ENCODE measurements around the gene PAK4.

The PAK4 gene

GRCh38 chr19:39181500-39182173 lies 56.1 kb downstream of the PAK4 start:
- DNase-seq: no peak

GRCh38 chr19:39182174-39182505 lies 56.6 kb downstream of the PAK4 start:
- no peak for DNase-seq

GRCh38 chr19:39183104-39183503 lies 57.5 kb downstream of the PAK4 start:
- DNase-seq: no peak

DNA sequence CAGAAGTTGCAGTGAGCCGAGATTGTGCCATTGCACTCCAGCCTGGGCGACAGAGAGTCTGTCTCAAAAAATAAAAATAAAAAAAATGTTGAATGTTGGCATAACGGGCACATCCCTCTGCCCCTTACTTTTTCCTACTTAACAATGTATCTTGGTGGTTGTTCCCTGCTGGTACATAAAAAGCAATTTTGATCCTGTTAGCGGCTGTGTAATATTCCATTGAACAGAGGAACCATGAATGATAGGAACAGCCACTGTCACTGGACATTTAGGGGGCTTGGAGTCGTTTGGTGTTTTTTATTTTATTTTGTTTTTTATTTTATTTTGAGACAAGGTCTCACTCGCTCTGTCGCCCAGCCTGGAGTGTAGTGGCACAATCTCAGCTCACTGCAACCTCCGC lies 60.8 kb downstream of the PAK4 start:
- DNase-seq: no peak

DNA sequence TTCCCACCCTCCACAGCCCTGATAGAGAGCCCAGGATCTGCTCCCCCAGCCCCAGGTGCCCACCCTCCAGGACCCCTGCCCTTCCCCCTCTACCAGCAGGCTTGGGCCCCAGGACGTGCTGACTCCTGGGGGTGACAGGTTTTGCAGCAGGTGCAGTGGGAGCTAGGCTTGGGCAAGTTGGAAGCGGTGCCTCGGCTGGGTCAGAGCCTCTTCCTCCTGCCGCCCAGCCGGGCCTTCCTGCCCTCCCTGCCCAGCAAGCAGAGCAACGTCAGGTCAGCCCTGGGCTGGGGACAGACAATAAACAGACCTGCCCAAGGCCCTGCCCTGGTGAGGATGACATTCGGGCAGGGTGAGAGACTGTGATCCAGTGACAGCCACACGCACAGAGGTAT lies 62.0 kb downstream of the PAK4 start:
- no peak for DNase-seq

DNA sequence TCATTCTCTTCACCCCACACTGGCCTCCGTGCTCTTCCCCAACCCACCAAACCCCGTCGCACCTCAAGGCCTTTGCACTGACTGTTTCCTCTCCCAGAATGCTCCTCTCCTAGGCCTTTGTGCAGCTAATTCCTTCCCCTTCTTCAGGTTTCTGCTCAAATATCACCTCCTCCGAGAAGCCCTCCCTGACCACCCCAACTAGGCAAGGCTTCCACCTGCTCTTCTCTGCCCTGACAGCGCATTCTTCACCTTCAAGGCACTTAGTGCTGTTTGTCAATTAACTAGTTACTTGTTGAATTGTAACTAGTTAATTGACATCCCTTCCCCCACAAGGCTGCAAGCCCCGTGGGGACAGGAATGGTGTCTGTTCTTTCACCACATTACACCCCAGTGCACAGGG lies 63.4 kb downstream of the PAK4 start:
- no peak for DNase-seq

GRCh38 chr19:39190768-39191167 lies 65.2 kb downstream of the PAK4 start:
- no peak for DNase-seq

GRCh38 chr19:39192846-39193245 lies 67.3 kb downstream of the PAK4 start:
- DNase-seq: no peak

DNA sequence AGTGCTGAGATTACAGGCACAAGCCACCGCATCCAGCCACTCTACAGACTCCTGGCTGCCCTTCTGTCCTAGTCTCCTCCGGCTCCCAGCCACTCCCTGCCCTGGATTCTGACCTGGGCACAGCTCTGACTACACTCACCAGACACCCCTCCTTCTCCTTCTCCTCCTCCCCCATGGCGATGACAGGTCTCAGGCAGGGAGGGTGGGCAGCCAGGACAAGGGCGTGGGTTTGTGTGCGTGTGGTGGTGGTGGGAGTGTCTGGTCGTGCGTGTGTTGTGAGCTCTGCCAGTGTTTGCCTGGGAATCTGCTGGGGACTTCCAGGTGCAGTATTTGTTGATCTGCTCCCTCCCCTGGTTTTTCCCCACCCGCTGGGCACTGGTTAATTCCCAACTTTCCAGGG lies 68.2 kb downstream of the PAK4 start:
- no peak for DNase-seq

DNA sequence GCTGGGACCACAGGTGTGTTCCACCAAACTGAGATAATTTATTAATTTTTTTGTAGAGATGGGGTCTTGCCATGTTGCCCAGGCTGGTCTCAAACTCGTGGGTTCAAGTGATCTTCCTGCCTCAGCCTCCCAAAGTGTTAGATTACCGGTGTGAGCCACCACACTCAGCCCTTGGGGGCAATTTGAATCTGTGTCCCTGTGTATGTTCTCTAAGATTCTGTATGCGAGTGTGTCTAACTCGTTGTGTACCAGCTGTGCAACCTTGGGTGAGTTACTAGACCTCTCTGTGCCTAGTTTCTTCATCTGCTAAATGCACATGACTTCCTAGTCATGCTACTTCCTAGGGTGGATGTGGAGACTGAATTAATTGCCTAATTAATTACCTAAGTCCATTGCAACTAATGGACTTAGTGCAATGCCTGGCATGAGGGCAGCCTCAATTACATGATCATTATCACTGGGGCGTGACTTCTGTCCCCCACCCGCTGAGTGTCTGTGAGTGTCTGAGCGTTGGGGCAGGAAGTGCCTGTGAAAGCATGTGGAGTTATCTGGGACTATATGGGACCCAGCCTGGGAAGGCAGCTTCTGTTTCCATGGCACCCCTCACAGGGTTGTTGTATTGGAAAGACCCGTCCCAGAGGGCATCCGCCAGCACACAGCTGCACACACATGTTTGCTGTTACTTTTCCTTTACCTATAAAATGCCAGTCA lies 69.4 kb downstream of the PAK4 start:
- no peak for DNase-seq

DNA sequence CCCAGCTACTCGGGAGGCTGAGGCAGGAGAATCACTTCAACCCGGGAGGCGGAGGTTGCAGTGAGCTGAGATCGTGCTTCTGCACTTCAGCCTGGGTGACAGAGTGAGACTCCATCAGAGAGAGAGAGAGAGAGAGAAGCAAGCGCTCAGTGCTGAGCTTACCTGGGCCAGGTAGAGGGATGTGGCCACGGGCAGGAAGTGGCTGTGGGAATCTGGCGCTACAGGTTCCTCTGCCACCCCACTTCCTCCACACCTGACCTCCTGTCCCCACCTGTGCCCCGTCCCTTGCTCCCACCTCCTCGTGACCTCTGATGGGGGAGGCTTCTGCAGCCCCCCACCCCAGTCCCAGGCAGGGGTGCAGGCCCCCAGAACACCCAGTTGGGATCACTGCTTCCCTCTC lies 70.2 kb downstream of the PAK4 start:
- no peak for DNase-seq

GRCh38 chr19:39196320-39196719 lies 70.7 kb downstream of the PAK4 start:
- no peak for DNase-seq

- no peak for DNase-seq
These were observed 71.4 kb downstream of the PAK4 start, which contains the start of gene NCCRP1 for GRCh38 chr19:39196860-39197562. TSS of gene NCCRP1 (plus strand) at chr19:39196964. CDS start at chr19:39196983, 19 bp downstream.

- no peak for DNase-seq
These were observed 72.2 kb downstream of the PAK4 start for GRCh38 chr19:39197808-39198207.

DNA sequence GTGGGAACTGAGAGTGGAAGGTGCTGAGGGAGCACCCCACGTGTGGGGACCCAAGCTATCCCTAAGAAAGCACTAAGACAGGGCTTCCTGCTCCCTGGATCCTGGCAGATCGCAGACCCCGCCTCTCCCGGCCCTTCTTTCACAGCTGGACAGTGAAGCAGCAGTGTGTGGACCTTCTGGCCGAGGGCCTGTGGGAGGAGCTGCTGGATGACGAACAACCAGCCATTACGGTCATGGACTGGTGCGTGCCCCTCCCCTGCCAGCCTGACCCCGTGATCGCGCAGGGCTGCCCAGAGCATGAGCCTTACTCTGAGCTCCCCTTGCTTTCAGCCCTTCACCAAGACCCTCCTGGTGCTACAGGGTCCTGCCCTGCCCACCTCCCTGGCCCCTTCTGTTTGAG lies 73.4 kb downstream of the PAK4 start:
- DNase-seq: no peak

DNA sequence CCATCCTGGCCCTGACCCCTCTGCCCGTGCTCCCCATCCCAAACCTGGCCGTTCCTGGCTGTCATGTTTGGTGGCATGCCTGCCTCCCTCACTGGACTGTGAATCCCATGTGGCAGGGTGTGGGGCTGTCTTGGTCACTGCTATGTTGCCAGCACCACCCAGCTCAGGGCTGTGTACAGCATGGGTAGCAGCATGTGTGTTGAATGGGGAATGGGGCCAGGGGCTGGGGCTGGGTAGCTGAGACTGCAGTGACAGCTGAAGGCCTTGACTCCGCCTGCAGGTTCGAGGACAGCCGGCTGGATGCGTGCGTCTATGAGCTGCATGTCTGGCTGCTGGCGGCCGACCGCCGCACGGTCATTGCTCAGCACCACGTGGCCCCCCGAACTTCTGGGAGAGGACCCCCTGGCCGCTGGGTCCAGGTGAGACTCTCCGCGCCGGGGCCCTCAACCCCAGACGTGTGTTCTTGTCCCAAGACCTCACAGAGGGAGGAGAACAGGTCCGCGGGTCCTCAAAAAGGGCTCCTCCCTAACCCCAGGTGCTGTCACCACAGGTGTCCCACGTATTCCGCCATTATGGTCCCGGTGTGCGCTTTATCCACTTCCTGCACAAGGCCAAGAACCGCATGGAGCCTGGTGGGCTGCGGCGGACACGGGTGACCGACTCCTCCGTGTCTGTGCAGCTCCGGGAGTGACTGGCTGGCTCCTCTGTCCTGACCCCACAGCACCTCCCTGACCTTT lies 74.6 kb downstream of the PAK4 start:
- no peak for DNase-seq

DNA sequence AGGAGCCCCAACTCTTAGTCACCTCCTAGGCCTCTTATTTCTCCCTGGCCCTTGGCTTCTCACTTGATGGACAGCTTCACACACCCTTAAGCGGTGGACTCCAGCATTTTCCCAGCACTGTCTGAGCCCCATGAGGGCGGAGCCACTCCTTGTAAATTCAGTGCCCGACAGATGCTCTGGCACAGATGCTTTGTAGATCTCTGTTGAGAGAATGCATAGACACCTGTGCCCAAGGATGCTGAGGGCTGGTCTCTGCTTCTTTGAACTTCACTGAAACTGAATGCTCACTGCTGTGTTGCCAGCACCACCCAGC lies 75.2 kb downstream of the PAK4 start:
- DNase-seq: no peak

- no peak for DNase-seq
These were observed 77.4 kb downstream of the PAK4 start for GRCh38 chr19:39202998-39203355.

- DNase-seq: no peak
These were observed 78.1 kb downstream of the PAK4 start, which contains the start of gene SYCN for GRCh38 chr19:39203372-39204341. TSS of gene SYCN (minus strand) at chr19:39204263. CDS start at chr19:39204254, 9 bp downstream.

DNA sequence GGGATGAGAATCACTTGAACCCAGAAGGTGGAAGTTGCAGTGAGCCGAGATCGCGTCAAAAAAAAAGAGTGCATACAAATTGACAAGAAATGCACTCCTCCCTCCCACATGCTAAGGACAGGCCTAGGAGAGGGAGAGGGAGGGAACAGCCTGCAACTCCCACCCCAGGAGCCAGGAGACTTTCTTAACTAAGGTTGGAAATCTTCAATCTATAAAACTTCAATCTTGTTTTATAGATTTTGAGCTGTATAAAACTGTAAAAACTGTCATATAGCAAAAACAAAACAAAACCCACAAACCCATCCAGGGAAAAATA lies 79.8 kb downstream of the PAK4 start:
- no peak for DNase-seq

DNA sequence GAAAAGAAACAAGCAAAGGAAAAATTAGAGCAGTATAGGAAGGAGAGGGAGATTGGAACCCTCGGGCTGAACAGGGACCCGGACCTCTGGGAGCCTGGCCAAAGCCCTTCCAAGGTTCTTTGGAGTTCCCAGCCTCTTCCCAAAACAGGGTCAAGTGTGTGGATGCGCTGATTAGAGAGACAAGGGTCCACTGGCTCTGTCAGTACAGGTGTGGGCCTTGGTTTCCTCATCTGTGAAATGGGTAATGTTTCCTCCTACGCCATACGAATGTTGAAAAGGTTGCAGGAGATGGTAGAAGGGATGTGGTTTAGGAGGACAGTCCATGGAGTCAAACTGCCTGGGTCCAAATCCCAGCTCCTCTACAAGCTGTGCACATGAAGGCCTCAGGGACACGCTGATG lies 80.5 kb downstream of the PAK4 start:
- no peak for DNase-seq

DNA sequence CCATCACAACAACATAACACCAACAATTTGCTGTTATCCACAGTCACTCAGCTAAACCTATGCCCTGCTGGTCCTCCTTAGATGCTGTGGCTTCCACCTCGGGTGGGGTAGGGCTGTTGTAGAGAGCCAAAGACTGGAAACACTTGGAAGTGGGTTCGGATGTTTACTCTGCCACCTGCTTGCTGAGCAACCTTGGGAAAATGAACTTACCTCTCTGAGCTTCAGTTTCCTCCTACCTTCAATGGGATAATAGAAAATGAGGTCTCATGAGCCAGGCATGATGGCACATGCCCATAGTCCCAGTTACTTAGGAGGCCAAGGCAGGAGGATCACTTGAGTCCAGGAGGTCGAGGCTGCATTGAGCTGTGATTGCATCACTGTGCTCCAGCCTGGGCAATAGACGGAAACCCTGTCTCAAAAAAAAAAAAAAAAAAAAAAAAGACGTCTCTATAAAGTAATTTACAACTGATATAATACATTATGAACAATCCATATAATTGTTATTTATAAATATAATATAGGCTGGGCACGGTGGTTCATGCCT lies 81.8 kb downstream of the PAK4 start:
- no peak for DNase-seq

Measured in T-helper 1 cell (primary cell).